Ishikawa (cell line): ENCODE data around the gene TMEM255A.
A peak's percentile ranks its signal among the peaks of the same experiment; 100 is the strongest.

Experiments
- CEBPB ChIP-seq: IDR thresholded peaks from 2 replicates; pipeline ENCODE4 v1.6.1; 2012
- CREB1 ChIP-seq: IDR thresholded peaks from 2 replicates; pipeline ENCODE4 v1.6.1; 2012; ENCODE audit warnings: low read depth
- EGR1 ChIP-seq: IDR thresholded peaks from 2 replicates; pipeline ENCODE4 v1.6.1; 2012
- EP300 ChIP-seq: IDR thresholded peaks from 2 replicates; pipeline ENCODE4 v1.6.1; 2012; ENCODE audit warnings: borderline replicate concordance
- FOXM1 ChIP-seq: IDR thresholded peaks from 2 replicates; pipeline ENCODE4 v1.6.1; 2012; ENCODE audit warnings: low read depth, borderline replicate concordance
- MAX ChIP-seq: IDR thresholded peaks from 2 replicates; pipeline ENCODE4 v1.6.1; 2012
- NFIC ChIP-seq: IDR thresholded peaks from 2 replicates; pipeline ENCODE4 v1.6.1; 2012
- RAD21 ChIP-seq: IDR thresholded peaks from 2 replicates; pipeline ENCODE4 v1.6.1; 2012; ENCODE audit warnings: low read depth
- REST ChIP-seq: IDR thresholded peaks from 2 replicates; pipeline ENCODE4 v1.6.1; 2012; ENCODE audit warnings: low read depth, mild to moderate bottlenecking
- TAF1 ChIP-seq: IDR thresholded peaks from 2 replicates; pipeline ENCODE4 v1.6.1; 2012; ENCODE audit warnings: low read depth, mild to moderate bottlenecking
- TCF12 ChIP-seq: IDR thresholded peaks from 2 replicates; pipeline ENCODE4 v1.6.1; 2012; ENCODE audit warnings: low read depth
- TEAD4 ChIP-seq: IDR thresholded peaks from 2 replicates; pipeline ENCODE4 v1.6.1; 2012
- USF1 ChIP-seq: IDR thresholded peaks from 2 replicates; pipeline ENCODE4 v1.6.1; 2012
- YY1 ChIP-seq: IDR thresholded peaks from 2 replicates; pipeline ENCODE4 v1.6.1; 2012; ENCODE audit warnings: low read depth
- ZBTB7A ChIP-seq: IDR thresholded peaks from 2 replicates; pipeline ENCODE4 v1.6.1; 2012; ENCODE audit warnings: low read depth

The TMEM255A gene

GRCh38 chrX:120223374-120223773 lies 87.9 kb downstream of the TMEM255A start:
- TF ChIP-seq MAX, result no peak
- TF ChIP-seq RAD21, result no peak
- no peak for TF ChIP-seq EP300
- no peak for TF ChIP-seq TCF12
- TF ChIP-seq USF1, result no peak
- TF ChIP-seq EGR1, result no peak
- TF ChIP-seq TAF1, result no peak
- no peak for TF ChIP-seq NFIC
- TF ChIP-seq FOXM1, result no peak
- no peak for TF ChIP-seq ZBTB7A
- no peak for TF ChIP-seq YY1
- TF ChIP-seq CREB1, result no peak
- TF ChIP-seq CEBPB, result no peak
- no peak for TF ChIP-seq REST
- TF ChIP-seq TEAD4, result no peak

- TF ChIP-seq TAF1 (no peak), USF1 (no peak), RAD21 (peak; percentile 57; the same call in 1 of the 2 replicates)
These were observed 97.6 kb downstream of the TMEM255A start for GRCh38 chrX:120213438-120214265.
